ENCODE measurements around the gene MECR.
"Not testable (repeated sequence)": the region's sequence is repeated elsewhere in the genome, so short reads cannot be mapped to it uniquely, and the experiment has no call there.

MECR gene

DNA sequence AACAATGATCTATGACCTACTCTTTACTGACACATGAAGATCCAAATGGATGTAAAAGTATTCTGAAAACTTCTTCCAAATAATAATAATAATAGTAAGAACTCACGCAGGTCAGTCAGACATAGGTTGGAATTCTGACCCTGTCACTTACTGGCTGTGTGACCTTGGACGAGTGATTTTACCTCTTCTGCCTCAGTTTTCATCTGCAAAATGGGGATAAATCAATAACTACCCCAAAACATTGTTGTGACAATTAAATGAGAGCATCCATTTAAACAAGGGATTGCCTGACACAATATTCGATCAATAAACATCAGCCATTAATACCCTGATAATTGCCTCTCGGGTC is 556 bp downstream of the MECR start:
- H3K4me3 ChIP-seq (replicated peaks; ENCODE audit: low read depth, low read length), result peak overlapping the region; percentile 96
- TF ChIP-seq, protein P1, sequence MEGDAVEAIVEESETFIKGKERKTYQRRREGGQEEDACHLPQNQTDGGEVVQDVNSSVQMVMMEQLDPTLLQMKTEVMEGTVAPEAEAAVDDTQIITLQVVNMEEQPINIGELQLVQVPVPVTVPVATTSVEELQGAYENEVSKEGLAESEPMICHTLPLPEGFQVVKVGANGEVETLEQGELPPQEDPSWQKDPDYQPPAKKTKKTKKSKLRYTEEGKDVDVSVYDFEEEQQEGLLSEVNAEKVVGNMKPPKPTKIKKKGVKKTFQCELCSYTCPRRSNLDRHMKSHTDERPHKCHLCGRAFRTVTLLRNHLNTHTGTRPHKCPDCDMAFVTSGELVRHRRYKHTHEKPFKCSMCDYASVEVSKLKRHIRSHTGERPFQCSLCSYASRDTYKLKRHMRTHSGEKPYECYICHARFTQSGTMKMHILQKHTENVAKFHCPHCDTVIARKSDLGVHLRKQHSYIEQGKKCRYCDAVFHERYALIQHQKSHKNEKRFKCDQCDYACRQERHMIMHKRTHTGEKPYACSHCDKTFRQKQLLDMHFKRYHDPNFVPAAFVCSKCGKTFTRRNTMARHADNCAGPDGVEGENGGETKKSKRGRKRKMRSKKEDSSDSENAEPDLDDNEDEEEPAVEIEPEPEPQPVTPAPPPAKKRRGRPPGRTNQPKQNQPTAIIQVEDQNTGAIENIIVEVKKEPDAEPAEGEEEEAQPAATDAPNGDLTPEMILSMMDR (IDR thresholded peaks at IDR 0.05; ENCODE audit: low read length, missing control alignments), result no peak
- DNase-seq (ENCODE audit: low read depth), result no peak

DNA sequence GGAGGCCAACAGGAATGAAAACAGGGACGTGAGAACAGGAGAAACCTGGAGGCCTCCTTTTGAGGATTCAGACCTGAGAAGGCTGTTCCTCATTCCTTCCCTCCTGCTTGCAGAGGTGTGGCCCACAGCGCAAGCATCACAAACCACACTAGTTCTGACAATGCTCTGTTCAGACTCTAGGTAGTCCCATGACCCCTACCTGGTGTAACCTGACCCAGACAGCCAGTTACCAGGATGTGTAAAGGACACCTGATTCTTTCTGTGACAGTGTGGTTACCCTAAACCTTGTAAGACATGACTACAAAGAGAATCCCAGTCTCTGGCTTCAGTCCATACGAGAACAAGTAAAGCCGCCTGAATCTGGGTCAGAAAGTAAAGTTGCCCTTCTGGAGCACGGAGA is 3.2 kb downstream of the MECR start:
- TF ChIP-seq, protein P1 (IDR thresholded peaks at IDR 0.05; ENCODE audit: low read length, missing control alignments), result no peak
- no peak for DNase-seq (ENCODE audit: low read depth)
- no peak overlapping the region for H3K4me3 ChIP-seq (replicated peaks; ENCODE audit: low read depth, low read length)

DNA sequence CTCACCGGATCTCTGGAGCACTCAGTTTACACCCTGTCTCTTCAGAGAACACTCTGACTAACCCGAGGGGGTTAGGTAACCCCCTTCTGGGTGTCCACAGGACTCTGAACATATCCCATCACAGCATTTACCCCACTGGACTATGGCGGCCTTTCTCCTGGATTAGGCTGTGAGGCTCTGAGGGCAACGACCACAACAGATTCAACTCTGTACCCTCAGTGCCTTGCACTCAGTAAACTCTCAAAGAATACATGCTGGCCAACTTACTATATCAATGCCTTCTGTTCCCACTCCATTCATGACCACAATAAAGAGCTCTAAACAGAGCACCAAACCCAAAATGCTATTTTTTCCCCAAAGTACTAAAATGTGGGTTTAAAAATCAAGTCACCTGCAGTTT is 5.4 kb downstream of the MECR start:
- TF ChIP-seq, protein P1 (IDR thresholded peaks at IDR 0.05; ENCODE audit: low read length, missing control alignments), result no peak
- H3K4me3 ChIP-seq (replicated peaks; ENCODE audit: low read depth, low read length), result no peak overlapping the region
- no peak for DNase-seq (ENCODE audit: low read depth)

DNA sequence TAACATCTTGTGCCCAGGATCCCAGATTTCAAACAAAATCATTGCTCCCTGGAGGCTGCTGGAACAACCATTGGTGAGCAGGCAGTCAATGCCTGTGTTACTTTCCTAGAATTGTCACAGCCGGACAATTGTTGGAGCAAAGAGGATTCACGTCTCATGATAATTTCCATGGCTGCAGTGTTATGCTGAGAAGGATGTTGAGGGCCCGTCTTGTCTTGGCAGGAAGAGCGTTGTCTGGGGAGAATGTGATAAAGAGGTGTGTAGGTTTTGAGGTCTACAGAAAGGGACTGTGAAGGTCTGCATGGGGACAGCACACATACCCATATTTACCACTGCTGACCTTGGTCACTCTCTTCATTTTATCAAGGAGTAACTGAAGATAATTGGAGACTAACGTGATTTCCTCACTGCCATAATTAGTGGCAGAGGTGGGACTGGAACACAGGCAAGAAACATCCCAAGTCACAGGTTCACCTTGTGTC is 6.3 kb downstream of the MECR start:
- no peak overlapping the region for H3K4me3 ChIP-seq (replicated peaks; ENCODE audit: low read depth, low read length)
- TF ChIP-seq, protein P1 (IDR thresholded peaks at IDR 0.05; ENCODE audit: low read length, missing control alignments), result no peak
- no peak for DNase-seq (ENCODE audit: low read depth)

DNA sequence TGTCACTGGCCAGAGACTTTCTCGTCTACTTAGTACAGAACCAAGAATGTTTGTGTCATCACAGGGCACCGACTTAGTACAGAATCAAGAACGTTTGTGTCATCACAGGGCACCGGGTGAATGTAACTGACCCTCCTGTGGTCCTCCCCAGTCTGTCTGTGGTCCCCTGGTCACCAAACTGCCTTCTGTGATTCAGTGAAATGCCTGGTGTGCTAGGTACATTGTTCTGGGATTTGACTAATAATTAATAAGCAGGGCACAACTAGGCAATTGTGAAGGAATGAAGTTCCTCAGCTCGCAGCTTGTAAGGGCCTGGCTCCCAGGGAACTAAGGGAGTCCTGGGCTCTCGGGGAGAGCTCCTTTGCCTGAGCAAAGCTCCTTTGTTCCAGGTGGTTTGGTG is 7.2 kb downstream of the MECR start:
- TF ChIP-seq, protein P1 (IDR thresholded peaks at IDR 0.05; ENCODE audit: low read length, missing control alignments), result no peak
- H3K4me3 ChIP-seq (replicated peaks; ENCODE audit: low read depth, low read length), result no peak overlapping the region
- no peak for DNase-seq (ENCODE audit: low read depth)

DNA sequence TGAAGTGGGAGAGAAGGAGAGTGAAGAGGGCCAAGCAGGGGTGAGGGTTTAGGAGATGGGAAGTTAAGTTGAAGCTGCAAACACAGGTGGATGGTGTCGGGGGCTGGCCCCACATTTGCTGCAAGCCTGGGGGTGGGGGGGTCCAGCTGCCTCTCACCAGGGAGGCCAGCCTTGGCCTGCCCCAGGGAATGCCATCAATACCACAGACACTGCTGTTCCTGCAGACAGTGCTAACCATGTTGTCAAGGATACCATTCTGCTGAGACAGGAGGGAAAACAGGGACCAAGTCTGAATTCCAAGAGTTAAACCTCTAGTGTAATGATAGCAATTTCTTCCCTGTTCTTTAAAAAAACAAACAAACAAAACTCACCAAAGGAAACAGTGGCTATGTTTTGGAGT is 8.0 kb downstream of the MECR start:
- DNase-seq (ENCODE audit: low read depth), result no peak
- TF ChIP-seq, protein P1 (IDR thresholded peaks at IDR 0.05; ENCODE audit: low read length, missing control alignments), result no peak

DNA sequence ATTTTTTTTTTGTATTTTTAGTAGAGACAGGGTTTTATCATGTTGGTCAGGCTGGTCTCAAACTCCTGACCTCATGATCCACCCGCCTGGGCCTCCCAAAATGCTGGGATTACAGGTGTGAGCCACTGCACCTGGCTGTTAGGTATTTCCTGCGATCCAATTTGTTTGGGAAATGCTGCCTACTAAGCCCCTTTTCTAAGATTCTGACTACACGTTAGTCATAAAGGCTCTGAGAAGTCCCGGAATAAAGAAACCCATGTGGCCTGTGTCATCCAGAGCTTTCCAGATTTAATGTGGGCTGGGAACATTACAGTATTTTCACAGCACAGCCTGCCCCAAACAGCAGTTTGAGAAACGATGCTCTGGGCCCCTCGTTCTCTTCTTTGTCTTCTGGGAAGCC is 8.5 kb downstream of the MECR start:
- H3K4me3 ChIP-seq (replicated peaks; ENCODE audit: low read depth, low read length), result not testable (repeated sequence)

More for the DNA sequence above, 8.0 kb downstream of the MECR start:
- no peak overlapping the region for H3K4me3 ChIP-seq (replicated peaks; ENCODE audit: low read depth, low read length)

More for the DNA sequence above, 8.5 kb downstream of the MECR start:
- not testable (repeated sequence) for DNase-seq (ENCODE audit: low read depth)
